Measurements from ENCODE around the gene ZNRF2. TPM values are rescaled to one million over a fixed set of nuclear protein-coding genes. Genes with fewer than 3 reads are reported as not detected.
A peak's percentile ranks its signal among the peaks of the same experiment; 100 is the strongest.

The ZNRF2 gene
- total RNA-seq, 1 donor from 2014 or later, result 10.2 TPM

DNA sequence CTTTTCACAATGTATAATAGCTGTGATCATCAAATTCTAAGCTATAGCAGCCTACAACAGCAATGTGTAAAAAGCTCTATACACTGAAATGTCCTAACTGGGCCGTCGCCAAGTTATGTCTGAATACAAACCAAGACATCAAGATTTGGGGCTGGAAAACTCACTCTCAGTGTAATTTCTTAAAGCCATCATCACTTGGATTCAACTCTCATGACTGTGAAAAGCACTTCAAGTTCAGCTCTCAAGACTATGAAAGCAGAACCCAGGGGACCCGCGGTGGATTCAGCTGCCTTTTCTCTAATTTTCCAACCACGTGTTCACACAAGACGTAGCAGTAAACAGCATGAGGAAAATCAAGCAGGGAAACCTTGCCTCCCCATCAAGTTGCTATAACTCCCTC is 15.8 kb upstream of the ZNRF2 start:
- intact Hi-C loops (cut with micrococcal nuclease), result no loop called here
- H3K4me1 Mint-ChIP-seq (ENCODE audit: low read depth), result no peaks in the 10 kb centered on the region

DNA sequence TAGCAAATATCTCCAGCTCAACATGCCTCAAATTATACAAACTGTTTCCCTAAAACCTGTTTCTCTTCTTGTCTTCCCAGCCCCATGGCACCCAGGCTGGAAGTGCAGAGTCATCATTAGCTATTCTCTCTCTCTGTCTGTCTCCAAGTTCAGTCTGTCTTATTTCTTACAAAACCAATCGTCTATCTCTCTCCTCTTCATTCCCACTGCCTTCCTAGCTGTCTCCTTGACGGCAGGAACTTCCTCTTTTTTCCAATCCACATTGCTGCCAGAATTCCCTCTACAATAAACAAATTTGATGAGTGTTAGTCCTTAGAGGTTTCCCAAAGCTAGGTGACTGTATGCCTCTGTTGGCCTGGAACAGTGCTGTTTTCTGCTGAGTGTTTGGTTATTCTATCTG is 14.9 kb upstream of the ZNRF2 start:
- H3K4me3 Mint-ChIP-seq (ENCODE audit: low read depth), result no peak overlapping the region
- no peaks in the 10 kb centered on the region for H3K4me1 Mint-ChIP-seq (ENCODE audit: low read depth)
- no peak overlapping the region for H3K27ac Mint-ChIP-seq
- H3K36me3 Mint-ChIP-seq (ENCODE audit: low read depth), result no peaks in the 10 kb centered on the region
- intact Hi-C loops (cut with micrococcal nuclease), result no loop called here
- no peak for DNase-seq (ENCODE audit: low spot score)
- no peaks in the 10 kb centered on the region for H3K9me3 Mint-ChIP-seq
- peaks cover 2% of the 10 kb centered on the region for H3K27me3 Mint-ChIP-seq (ENCODE audit: low read depth)

More for the DNA sequence above, 15.8 kb upstream of the ZNRF2 start:
- Mint-ChIP-seq H3K27me3 (ENCODE audit: low read depth) (peaks cover 2% of the 10 kb centered on the region), H3K4me3 (ENCODE audit: low read depth) (no peak overlapping the region), H3K36me3 (ENCODE audit: low read depth) (no peaks in the 10 kb centered on the region), H3K27ac (no peak overlapping the region), H3K9me3 (no peaks in the 10 kb centered on the region)
- DNase-seq (ENCODE audit: low spot score), result no peak

DNA sequence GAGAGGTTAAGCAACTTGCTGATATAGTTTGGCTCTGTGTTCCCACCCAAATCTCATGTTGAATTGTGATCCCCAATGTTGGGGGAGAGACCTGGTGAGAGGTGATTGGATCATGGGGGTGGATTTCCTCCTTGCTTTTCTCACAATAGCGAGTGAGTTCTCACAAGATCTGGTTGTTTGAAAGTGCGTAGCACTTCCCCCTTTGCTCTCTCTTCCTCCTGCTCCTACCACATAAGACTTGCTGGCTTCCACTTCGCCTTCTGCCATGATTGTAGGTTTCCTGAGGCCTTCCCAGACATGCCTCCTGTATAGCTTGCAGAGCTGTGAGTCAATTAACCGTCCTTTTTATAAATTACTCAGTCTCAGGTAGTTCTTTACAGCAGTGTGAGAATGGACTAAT is 13.5 kb upstream of the ZNRF2 start:
- Mint-ChIP-seq H3K27ac (no peak overlapping the region), H3K4me1 (ENCODE audit: low read depth) (no peaks in the 10 kb centered on the region), H3K4me3 (ENCODE audit: low read depth) (no peak overlapping the region), H3K36me3 (ENCODE audit: low read depth) (no peaks in the 10 kb centered on the region), H3K9me3 (no peaks in the 10 kb centered on the region), H3K27me3 (ENCODE audit: low read depth) (no peaks in the 10 kb centered on the region)
- intact Hi-C loops (cut with micrococcal nuclease), result no loop called here
- no peak for DNase-seq (ENCODE audit: low spot score)

DNA sequence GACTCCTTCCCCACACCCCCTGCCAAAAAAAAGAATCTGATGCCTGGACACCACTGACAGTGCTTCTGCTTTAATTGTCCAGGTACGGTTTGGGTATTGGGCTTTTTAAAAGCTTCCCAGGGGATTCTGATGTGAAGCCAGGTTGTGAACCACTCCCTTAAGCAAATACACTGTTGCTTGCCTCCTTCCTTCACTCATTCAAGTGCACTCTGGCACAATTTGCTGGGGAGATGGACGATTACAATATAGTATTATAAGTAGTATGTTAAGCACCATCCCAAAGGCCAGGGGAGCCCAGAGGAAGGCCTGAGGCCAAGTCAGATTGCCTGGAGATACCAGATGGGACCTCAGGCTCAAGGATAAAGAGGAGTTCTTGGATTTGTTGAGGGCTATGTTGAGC is 12.3 kb upstream of the ZNRF2 start:
- intact Hi-C loops (cut with micrococcal nuclease), result no loop called here
- no peak overlapping the region for H3K4me3 Mint-ChIP-seq (ENCODE audit: low read depth)

DNA sequence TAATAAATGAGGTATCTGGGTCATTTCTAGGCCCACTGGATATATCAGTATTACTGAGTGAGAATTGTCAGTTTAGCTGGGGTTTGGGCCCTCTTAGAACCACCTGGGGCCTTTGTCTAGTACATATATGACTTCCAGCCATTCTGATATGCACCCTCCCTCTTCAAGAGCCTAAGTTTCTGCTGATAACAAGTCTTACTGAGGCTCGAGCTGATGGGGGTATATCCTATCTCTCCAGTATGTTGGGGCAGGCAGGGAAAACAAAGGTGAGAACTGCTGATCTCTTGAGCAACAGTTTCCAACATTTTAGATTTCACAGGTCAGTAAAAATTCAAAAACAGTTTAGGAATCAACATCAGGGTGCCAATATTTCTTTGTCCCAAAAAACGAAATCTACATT is 10.8 kb upstream of the ZNRF2 start:
- Mint-ChIP-seq H3K36me3 (ENCODE audit: low read depth) (no peaks in the 10 kb centered on the region), H3K27me3 (ENCODE audit: low read depth) (no peaks in the 10 kb centered on the region), H3K4me3 (ENCODE audit: low read depth) (no peak overlapping the region), H3K27ac (no peak overlapping the region), H3K4me1 (ENCODE audit: low read depth) (no peaks in the 10 kb centered on the region), H3K9me3 (no peaks in the 10 kb centered on the region)
- intact Hi-C loops (cut with micrococcal nuclease), result no loop called here
- no peak for DNase-seq (ENCODE audit: low spot score)

More for the DNA sequence above, 12.3 kb upstream of the ZNRF2 start:
- Mint-ChIP-seq H3K27ac (no peak overlapping the region), H3K4me1 (ENCODE audit: low read depth) (no peaks in the 10 kb centered on the region), H3K9me3 (no peaks in the 10 kb centered on the region), H3K36me3 (ENCODE audit: low read depth) (no peaks in the 10 kb centered on the region), H3K27me3 (ENCODE audit: low read depth) (no peaks in the 10 kb centered on the region)
- DNase-seq (ENCODE audit: low spot score), result no peak

DNA sequence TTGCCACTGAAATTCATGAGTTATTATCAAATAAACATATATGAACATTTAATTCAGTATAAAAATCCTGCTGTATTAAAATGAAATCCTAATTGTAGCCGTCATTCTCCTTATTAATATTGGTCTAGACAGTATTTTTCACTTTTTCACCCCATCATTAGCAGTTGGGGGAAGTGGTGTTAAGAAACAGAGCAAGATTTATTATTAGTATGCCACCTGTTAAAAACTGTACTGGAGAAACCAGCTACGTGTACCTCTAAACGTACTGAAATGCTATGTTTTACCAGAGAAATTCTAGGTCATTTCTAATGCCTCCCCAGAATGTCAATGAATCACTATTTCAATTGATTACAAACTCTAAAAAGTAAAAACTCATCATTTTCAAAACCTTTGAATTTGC is 9.8 kb upstream of the ZNRF2 start:
- H3K36me3 Mint-ChIP-seq (ENCODE audit: low read depth), result no peaks in the 10 kb centered on the region
- peaks cover 4% of the 10 kb centered on the region for H3K4me1 Mint-ChIP-seq (ENCODE audit: low read depth)
- no peaks in the 10 kb centered on the region for H3K9me3 Mint-ChIP-seq
- DNase-seq (ENCODE audit: low spot score), result no peak
- no peak overlapping the region for H3K27ac Mint-ChIP-seq
- H3K27me3 Mint-ChIP-seq (ENCODE audit: low read depth), result no peaks in the 10 kb centered on the region
- no peak overlapping the region for H3K4me3 Mint-ChIP-seq (ENCODE audit: low read depth)
- intact Hi-C loops (cut with micrococcal nuclease), result no loop called here

DNA sequence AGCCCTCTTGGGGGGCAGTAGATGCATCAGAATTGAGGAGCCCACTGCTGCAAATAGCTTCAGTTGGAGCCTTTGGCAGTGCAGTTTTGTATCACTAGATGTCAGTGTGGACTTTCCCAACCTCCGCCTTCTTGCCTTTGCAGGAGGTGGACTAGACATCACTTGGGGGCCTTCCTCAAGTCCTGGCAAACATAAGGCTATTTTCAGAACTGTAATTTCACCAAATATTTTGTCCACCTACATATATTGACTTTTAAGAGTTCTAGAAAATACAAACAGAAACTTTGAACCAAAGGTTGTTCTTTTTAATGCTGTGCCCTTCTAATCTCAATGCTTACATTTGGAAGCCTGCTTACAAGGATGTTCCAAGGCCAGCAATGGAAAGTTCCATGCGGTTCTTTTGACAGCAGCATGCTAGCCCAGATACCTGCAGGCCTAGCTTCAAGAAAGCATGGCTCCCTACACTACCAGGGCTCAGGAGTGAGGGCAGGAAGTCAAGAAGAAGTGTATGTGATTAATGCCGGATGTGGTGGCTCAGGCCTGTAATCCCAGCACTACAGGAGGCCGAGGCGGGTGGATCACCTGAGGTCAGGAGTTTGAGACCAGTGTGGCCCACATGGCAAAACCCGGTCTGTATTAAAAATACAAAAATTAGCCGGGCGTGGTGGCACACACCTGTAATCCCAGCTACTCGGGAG is 8.0 kb upstream of the ZNRF2 start:
- Mint-ChIP-seq H3K4me1 (ENCODE audit: low read depth) (peaks cover 6% of the 10 kb centered on the region), H3K4me3 (ENCODE audit: low read depth) (no peak overlapping the region), H3K27ac (no peak overlapping the region), H3K9me3 (no peaks in the 10 kb centered on the region), H3K27me3 (ENCODE audit: low read depth) (no peaks in the 10 kb centered on the region), H3K36me3 (ENCODE audit: low read depth) (no peaks in the 10 kb centered on the region)
- intact Hi-C loops (cut with micrococcal nuclease), result loop anchor here (1.0 to 2.0 kb wide), 3 partner anchors 76 to 289 kb away; no protein-coding TSS in a partner anchor
- DNase-seq (ENCODE audit: low spot score), result peak; percentile 32

DNA sequence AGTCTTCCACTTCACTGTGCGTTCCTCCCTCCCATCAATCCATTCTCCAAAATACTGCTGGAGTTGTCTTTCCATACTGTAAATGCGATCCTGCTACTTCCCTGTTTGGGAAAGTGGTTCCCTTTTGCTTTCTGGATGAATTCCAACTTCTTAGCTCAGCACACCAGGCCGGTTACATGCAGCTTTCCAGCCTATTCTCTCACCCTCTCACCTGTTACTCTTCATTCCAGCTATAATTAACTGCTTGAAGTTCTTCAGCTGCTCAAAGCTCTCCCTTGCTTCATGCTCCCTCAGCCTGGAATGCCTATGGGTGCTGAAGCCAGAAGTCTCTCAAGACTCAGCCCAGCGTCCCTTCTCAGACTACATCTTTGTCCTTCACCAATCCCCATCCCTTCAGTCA is 6.0 kb upstream of the ZNRF2 start:
- H3K36me3 Mint-ChIP-seq (ENCODE audit: low read depth), result peaks cover 2% of the 10 kb centered on the region
- no peak overlapping the region for H3K27ac Mint-ChIP-seq
- intact Hi-C loops (cut with micrococcal nuclease), result no loop called here
- no peaks in the 10 kb centered on the region for H3K9me3 Mint-ChIP-seq
- DNase-seq (ENCODE audit: low spot score), result no peak
- H3K4me1 Mint-ChIP-seq (ENCODE audit: low read depth), result peaks cover 10% of the 10 kb centered on the region
- no peaks in the 10 kb centered on the region for H3K27me3 Mint-ChIP-seq (ENCODE audit: low read depth)
- H3K4me3 Mint-ChIP-seq (ENCODE audit: low read depth), result no peak overlapping the region

DNA sequence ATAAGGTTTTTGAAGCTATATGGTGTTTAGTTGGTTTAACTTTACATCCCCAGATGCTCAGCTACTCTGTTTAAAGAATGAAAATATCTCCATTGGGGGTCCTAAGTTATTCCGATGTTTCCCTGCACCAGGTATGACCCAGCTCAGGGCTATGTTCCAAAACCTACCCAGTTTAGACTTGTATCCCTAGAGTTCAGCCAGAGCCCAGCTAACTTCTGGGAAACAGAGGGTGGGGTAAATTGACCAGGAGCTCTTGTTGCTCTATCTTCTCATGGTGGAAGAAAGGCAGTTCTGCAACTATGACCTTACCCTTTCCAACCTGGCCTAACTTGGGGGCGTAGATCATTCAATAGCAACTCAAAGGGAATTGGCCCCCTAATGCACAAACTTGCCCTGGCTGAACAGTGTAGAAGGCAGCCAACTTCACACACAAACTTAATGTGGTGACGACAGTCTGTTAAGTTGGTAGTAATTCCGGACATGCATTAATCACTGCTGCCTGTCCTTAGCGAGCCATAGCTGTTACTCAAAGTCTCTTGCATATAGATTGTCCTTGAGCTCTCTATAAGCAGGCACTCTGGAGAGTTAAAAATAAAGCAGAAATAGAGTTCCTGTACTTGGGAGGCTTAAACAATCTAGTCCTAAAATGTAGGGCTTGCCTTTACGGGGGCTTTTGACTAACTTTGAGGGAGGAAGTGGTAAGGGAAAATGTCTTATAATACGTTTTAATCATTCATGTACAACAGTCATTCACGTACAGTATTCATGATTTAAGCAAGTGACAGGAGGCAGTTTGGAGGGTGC is 5.3 kb upstream of the ZNRF2 start:
- Mint-ChIP-seq H3K36me3 (ENCODE audit: low read depth) (peaks cover 2% of the 10 kb centered on the region), H3K4me3 (ENCODE audit: low read depth) (no peak overlapping the region), H3K4me1 (ENCODE audit: low read depth) (peaks cover 13% of the 10 kb centered on the region), H3K27me3 (ENCODE audit: low read depth) (no peaks in the 10 kb centered on the region), H3K9me3 (no peaks in the 10 kb centered on the region), H3K27ac (no peak overlapping the region)
- intact Hi-C loops (cut with micrococcal nuclease), result no loop called here
- DNase-seq (ENCODE audit: low spot score), result no peak

DNA sequence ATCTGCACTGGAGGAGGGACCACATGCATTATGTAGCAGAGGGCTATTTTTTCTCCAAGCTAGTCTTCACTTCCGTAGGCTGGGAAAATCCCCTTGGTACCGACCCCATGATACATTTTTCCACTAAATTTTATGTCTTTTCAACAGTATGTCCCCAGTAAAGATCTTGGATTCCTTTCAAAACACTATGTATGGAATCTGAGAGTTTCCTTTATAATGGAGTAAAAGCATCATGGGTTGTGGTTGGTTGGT is 4.8 kb upstream of the ZNRF2 start:
- Mint-ChIP-seq H3K4me3 (ENCODE audit: low read depth) (no peak overlapping the region), H3K36me3 (ENCODE audit: low read depth) (peaks cover 2% of the 10 kb centered on the region), H3K27me3 (ENCODE audit: low read depth) (no peaks in the 10 kb centered on the region), H3K27ac (no peak overlapping the region), H3K4me1 (ENCODE audit: low read depth) (peaks cover 14% of the 10 kb centered on the region), H3K9me3 (no peaks in the 10 kb centered on the region)
- intact Hi-C loops (cut with micrococcal nuclease), result no loop called here
- no peak for DNase-seq (ENCODE audit: low spot score)

DNA sequence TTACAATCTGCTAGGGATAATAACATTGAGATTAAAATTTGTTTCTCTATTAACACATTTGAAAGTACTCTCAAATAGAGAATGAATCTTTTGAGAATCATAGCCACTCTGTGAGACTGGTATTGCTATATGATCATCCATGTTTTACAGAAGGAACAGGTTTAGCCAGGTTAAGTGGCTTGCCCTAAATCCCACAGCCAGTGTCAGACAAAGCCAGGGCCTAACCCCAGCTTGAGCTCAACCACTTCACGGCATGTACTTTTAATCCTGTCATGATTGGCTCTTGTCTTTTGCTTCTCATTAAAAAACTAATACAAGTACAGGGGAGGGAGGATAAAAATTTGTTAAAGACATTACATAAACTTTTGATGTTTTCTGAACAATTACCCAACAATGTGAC is 3.8 kb upstream of the ZNRF2 start:
- Mint-ChIP-seq H3K4me1 (ENCODE audit: low read depth) (peaks cover 14% of the 10 kb centered on the region), H3K9me3 (no peaks in the 10 kb centered on the region), H3K27me3 (ENCODE audit: low read depth) (no peaks in the 10 kb centered on the region), H3K36me3 (ENCODE audit: low read depth) (peaks cover 2% of the 10 kb centered on the region), H3K27ac (no peak overlapping the region), H3K4me3 (ENCODE audit: low read depth) (no peak overlapping the region)
- DNase-seq (ENCODE audit: low spot score), result no peak
- intact Hi-C loops (cut with micrococcal nuclease), result no loop called here

DNA sequence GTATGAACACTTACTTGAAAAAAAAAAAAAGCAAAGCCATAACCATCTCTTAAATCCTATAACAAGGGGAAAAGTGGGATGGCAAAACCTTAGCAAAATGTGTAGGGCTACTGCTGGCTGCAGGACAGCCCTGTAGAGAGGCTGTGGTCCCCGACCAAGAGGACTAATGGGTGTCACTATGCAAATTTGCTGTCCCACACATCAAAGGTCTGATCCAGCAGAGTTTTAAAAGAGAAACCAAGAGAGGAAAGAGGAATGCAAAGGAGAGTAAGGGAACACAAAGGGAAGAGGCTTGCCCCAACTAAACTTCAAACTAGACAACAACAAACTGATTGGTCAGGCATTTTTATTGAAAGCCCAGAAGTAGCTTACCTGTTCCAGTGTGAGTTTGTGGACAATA is 3.1 kb upstream of the ZNRF2 start:
- DNase-seq (ENCODE audit: low spot score), result no peak
- intact Hi-C loops (cut with micrococcal nuclease), result no loop called here
- Mint-ChIP-seq H3K4me1 (ENCODE audit: low read depth) (peaks cover 19% of the 10 kb centered on the region), H3K4me3 (ENCODE audit: low read depth) (no peak overlapping the region), H3K27ac (no peak overlapping the region), H3K36me3 (ENCODE audit: low read depth) (peaks cover 8% of the 10 kb centered on the region), H3K9me3 (peaks cover 5% of the 10 kb centered on the region), H3K27me3 (ENCODE audit: low read depth) (no peaks in the 10 kb centered on the region)

DNA sequence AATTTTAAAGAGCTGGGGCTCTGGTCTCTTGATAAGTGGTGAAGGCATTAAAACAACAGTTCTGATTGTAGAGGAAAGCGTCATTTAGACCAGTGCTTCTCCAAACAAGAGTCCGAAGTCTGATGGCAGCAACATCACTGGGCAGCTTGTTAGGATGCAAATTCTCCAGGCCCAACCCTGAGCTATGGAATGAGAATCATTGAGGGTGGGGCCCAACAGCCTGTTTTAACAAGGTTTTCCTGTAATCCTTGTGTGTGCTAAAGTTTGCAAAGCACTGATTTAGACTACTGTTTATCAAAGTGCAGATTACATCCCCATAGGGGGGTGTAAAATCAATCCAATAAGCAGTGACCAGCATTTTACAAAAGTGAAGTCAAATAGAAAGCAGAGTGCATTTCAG is 2.6 kb upstream of the ZNRF2 start:
- H3K4me1 Mint-ChIP-seq (ENCODE audit: low read depth), result peaks cover 25% of the 10 kb centered on the region
- H3K27me3 Mint-ChIP-seq (ENCODE audit: low read depth), result no peaks in the 10 kb centered on the region
- intact Hi-C loops (cut with micrococcal nuclease), result no loop called here
- H3K9me3 Mint-ChIP-seq, result peaks cover 10% of the 10 kb centered on the region
- peaks cover 13% of the 10 kb centered on the region for H3K36me3 Mint-ChIP-seq (ENCODE audit: low read depth)
- no peak for DNase-seq (ENCODE audit: low spot score)
- H3K27ac Mint-ChIP-seq, result no peak overlapping the region
- no peak overlapping the region for H3K4me3 Mint-ChIP-seq (ENCODE audit: low read depth)
